Upper lobe of left lung (tissue), 6 donors: ENCODE data around the gene PARVA. TPM values are rescaled to one million over a fixed set of nuclear protein-coding genes. Genes with fewer than 3 reads are reported as not detected.

Source experiments
- ATAC-seq, 2 donors: fragments of 200-7000 bp; cut with Tn5 transposase; one replicate each; pipeline ENCODE4 v1.9.1; 2022; ENCODE audit warnings: mild to moderate bottlenecking in 2 of 2, moderate library complexity in 2 of 2; ENCODE audit not compliant: low FRiP score in 2 of 2
- DNase-seq, 2 donors: peaks; one replicate each; pipeline ENCODE4 v3.0.0-alpha.2; 2019 to 2020
- H3K27ac ChIP-seq, 4 donors: fragments of 200-600 bp; sonication (generic); one replicate each; pipeline ENCODE4 v1.5.1; 2016 to 2019
- H3K27me3 ChIP-seq, 4 donors: fragments of 200-600 bp; sonication (generic); one replicate each; pipeline ENCODE4 v1.5.1; 2017 to 2019
- H3K36me3 ChIP-seq, 4 donors: fragments of 200-600 bp; sonication (generic); one replicate each; pipeline ENCODE4 v1.5.1; 2016 to 2019
- H3K4me1 ChIP-seq, 4 donors: fragments of 200-600 bp; sonication (generic); one replicate each; pipeline ENCODE4 v1.5.1; 2018 to 2019
- H3K4me3 ChIP-seq, 4 donors: fragments of 200-600 bp; sonication (generic); one replicate each; pipeline ENCODE4 v1.5.1; 2017 to 2019; ENCODE audit warnings: mild to moderate bottlenecking in 2 of 4, moderate library complexity in 1 of 4
- H3K9me3 ChIP-seq, 4 donors: fragments of 200-600 bp; sonication (generic); one replicate each; pipeline ENCODE4 v1.5.1; 2018 to 2019
- EP300 ChIP-seq, 4 donors: sonication (generic); formaldehyde crosslinking; IDR thresholded peaks; one replicate each; pipeline ENCODE4 v1.5.1; 2017; ENCODE audit warnings: antibody characterized with exemption in 4 of 4, control low read depth in 2 of 4
- POLR2A ChIP-seq, 4 donors: fragments of 450-650 bp; IDR thresholded peaks; one replicate each; pipeline ENCODE4 v1.5.1; 2016 to 2017; ENCODE audit warnings: antibody characterized with exemption in 4 of 4, mild to moderate bottlenecking in 2 of 4
- POLR2AphosphoS5 ChIP-seq, 2 donors: sonication (generic); formaldehyde crosslinking; IDR thresholded peaks; one replicate each; pipeline ENCODE4 v1.5.1; 2017; ENCODE audit warnings: antibody characterized with exemption in 2 of 2
- WGBS, 2 donors: methylation state at CpG; one replicate each; pipeline ENCODE4 v1.1.5; 2017 to 2018; 5-methylcytosine and 5-hydroxymethylcytosine counted together
- total RNA-seq, 6 donors: library from RNA; depleted of rRNA in 4 of 6; stranded (reverse); fragments of >200 nt in 4 of 6; gene quantifications; one replicate each; pipeline versions ENCODE4 v1.1.0 to v1.2.1, GENCODE V29; 2016 to 2021
- TF ChIP-seq, protein P1 (sequence below), 6 experiments: fragments of 450-650 bp in 4 of 6; fragments of 200-600 bp in 2 of 6; sonication (generic) in 2 of 6; IDR thresholded peaks; one replicate each; pipeline ENCODE4 v1.5.1; 2016 to 2019; ENCODE audit warnings: antibody characterized with exemption in 6 of 6
- donor health status: DM: no; HTN: no; CAD: no; lungs with moderate emphysema.
- donor health status: DM: no; HTN: yes; CAD: no; lungs with severe emphysema.

The PARVA gene
- total RNA-seq, 6 donors from 2014 or later: 36.7 to 73.5 (median 58.0) TPM

DNA sequence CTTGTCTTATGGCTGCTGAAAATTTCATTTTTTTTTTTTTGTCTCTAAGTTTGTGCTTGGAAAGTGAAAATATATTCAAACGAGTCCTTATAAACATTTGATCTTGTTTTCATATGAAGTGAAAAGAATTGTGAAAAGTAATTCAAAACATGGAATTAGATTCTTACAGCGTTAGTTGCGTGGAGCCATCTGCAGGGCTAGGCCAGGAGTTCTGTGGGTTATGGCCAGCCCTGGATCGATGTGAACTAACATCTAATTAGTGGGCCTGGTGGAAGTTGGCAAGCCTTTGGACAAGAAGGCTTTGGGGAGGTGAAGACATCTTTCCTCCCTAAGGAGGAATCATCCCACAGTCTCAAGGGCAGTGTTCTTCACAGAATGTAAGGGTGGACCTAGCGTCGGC is 37.2 kb downstream of the PARVA start:
- no peak overlapping the region for H3K27ac ChIP-seq
- no peak for DNase-seq
- H3K4me1 ChIP-seq: peaks cover 11 to 44% (median 33%) of the 10 kb centered on the region in 4 donors
- TF ChIP-seq EP300 (IDR thresholded peaks at IDR 0.05): no peak
- TF ChIP-seq, protein P1, sequence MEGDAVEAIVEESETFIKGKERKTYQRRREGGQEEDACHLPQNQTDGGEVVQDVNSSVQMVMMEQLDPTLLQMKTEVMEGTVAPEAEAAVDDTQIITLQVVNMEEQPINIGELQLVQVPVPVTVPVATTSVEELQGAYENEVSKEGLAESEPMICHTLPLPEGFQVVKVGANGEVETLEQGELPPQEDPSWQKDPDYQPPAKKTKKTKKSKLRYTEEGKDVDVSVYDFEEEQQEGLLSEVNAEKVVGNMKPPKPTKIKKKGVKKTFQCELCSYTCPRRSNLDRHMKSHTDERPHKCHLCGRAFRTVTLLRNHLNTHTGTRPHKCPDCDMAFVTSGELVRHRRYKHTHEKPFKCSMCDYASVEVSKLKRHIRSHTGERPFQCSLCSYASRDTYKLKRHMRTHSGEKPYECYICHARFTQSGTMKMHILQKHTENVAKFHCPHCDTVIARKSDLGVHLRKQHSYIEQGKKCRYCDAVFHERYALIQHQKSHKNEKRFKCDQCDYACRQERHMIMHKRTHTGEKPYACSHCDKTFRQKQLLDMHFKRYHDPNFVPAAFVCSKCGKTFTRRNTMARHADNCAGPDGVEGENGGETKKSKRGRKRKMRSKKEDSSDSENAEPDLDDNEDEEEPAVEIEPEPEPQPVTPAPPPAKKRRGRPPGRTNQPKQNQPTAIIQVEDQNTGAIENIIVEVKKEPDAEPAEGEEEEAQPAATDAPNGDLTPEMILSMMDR (IDR thresholded peaks at IDR 0.05): no peak
- TF ChIP-seq POLR2AphosphoS5 (IDR thresholded peaks at IDR 0.05): no peak
- no peak for TF ChIP-seq POLR2A (IDR thresholded peaks at IDR 0.05)
- no peaks in the 10 kb centered on the region for H3K27me3 ChIP-seq
- 76 to 86% methylated on average over 6 of the region's 6 CpGs for WGBS, 2 donors
- ATAC-seq: no peak
- no peaks in the 10 kb centered on the region for H3K36me3 ChIP-seq
- no peak overlapping the region for H3K4me3 ChIP-seq
- H3K9me3 ChIP-seq: no peaks in the 10 kb centered on the region

DNA sequence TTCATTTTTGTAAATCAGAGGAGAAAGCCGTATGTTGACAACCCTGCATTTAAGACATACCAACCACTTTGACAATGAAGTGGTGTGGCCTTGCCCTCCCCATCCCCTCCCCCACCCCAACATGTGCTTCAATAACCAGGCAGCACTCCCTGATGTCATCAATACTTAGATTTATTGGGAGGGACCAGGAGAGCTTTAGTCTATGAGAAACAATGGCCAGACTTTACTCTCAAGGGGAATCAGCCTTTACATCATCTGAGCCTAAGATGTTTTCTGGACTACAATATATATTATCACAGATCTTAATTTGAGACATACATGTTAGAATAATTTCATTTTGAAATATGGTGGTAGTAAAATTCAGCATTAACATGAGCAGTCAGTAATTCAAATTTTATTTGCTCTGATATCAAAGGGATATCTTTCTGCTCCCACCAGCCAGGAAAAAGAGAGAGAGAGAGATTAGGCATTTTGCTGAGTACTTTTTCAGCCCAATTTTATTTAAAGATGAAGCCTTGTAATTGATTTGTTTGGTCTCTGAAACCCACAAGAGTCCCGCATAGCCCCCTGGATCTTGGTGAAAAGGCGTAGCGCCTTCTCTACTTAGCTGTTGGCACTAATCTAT is 38.1 kb downstream of the PARVA start:
- Histone ChIP-seq H3K27ac (no peak overlapping the region), H3K4me1 (peaks cover 4 to 35% (median 24%) of the 10 kb centered on the region in 4 donors), H3K36me3 (no peaks in the 10 kb centered on the region), H3K27me3 (no peaks in the 10 kb centered on the region), H3K4me3 (no peak overlapping the region), H3K9me3 (no peaks in the 10 kb centered on the region)
- 97 to 100% methylated on average over 4 of the region's 4 CpGs for WGBS, 2 donors
- ATAC-seq (no peak), DNase-seq (no peak)
- TF ChIP-seq POLR2AphosphoS5 (IDR thresholded peaks at IDR 0.05) (no peak), POLR2A (IDR thresholded peaks at IDR 0.05) (no peak), EP300 (IDR thresholded peaks at IDR 0.05) (no peak)
- TF ChIP-seq, protein P1 (IDR thresholded peaks at IDR 0.05): no peak

DNA sequence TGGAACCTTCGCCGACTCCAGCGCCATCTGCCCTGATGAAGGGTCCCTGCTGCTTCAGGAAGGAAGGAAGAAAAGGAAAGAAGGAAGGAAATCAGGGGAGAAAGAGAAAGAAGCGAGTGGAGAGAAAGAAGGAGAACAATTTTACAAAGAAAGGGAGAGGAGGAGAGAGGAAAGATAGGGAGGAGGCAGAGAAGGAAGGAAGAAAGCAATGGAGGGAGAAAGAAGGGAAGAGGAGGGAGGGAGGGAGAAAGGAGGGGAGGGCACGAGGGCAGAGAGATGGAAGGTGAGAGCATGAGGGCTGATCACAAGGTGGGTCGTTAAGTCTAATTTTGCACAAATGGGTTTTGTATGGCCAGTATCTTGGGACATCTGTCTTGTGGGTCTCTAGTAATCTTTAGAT is 39.2 kb downstream of the PARVA start:
- Histone ChIP-seq H3K9me3 (no peaks in the 10 kb centered on the region), H3K27ac (no peak overlapping the region), H3K4me1 (peaks cover 0 to 29% (median 20%) of the 10 kb centered on the region in 4 donors), H3K36me3 (no peaks in the 10 kb centered on the region), H3K27me3 (no peaks in the 10 kb centered on the region), H3K4me3 (no peak overlapping the region)
- ATAC-seq (no peak), DNase-seq (no peak)
- WGBS, 2 donors: 85 to 90% methylated on average over 6 of the region's 6 CpGs
- TF ChIP-seq, protein P1 (IDR thresholded peaks at IDR 0.05): no peak
- no peak for TF ChIP-seq POLR2A (IDR thresholded peaks at IDR 0.05)
- TF ChIP-seq POLR2AphosphoS5 (IDR thresholded peaks at IDR 0.05): no peak
- TF ChIP-seq EP300 (IDR thresholded peaks at IDR 0.05): no peak

DNA sequence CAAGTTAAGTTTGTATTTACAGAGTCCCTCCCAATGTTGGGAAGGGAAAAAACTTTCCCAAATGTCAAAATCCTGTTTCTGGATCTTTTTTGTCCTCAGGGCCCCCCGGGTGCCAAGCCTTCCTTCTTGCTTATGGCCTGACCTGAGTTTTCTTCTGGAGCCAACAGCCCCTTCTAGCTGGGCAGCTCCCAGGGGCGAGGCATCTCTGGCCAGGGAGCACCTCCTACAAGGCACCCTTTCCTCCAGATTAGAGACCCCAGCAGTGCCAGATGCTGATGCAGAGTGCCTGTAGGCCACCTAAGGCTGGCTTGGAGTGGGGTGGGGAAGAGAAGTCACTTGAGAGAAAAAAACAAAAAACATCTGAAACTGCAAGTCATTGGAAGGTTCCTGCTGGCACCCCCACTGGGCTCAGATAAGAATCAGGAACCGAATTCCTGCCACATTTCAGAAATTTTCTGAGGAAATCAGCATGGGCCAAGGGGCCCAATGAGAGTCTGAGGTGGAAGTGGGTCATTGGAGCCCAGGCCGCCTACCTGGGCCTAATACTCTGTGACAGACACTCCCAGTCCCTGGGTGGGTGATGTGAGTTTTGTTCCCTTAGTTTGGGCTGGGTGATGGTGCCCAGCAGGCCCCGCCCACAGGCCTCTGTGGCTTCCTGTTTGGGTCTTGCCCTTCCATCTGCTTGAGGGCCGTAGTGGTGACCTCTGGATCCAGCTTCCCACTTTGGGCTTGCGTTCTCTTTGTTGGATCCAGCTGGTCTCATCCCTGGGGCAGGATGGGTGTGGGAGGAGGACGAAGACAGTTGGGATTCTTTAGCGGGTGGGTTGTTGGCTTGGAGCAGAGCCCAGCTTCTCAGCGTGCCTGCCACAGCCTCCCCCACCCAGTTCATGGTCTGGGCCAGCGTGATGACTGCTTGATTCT is 40.6 kb downstream of the PARVA start:
- TF ChIP-seq POLR2AphosphoS5 (IDR thresholded peaks at IDR 0.05): no peak
- no peak for TF ChIP-seq POLR2A (IDR thresholded peaks at IDR 0.05)
- no peak for TF ChIP-seq EP300 (IDR thresholded peaks at IDR 0.05)
- TF ChIP-seq, protein P1 (IDR thresholded peaks at IDR 0.05): no peak
- 79 to 81% methylated on average over 11 of the region's 11 CpGs for WGBS, 2 donors
- Histone ChIP-seq H3K4me1 (peaks cover 0 to 15% (median 9%) of the 10 kb centered on the region in 4 donors), H3K4me3 (no peak overlapping the region), H3K36me3 (no peaks in the 10 kb centered on the region), H3K9me3 (no peaks in the 10 kb centered on the region), H3K27me3 (no peaks in the 10 kb centered on the region), H3K27ac (peak overlapping the region in 1 of 4 donors; percentile 27)
- ATAC-seq (peak in 1 of 2 donors; percentile 71), DNase-seq (peak in 1 of 2 donors; percentile 25)
